ENCODE data around the gene INSIG1.

The INSIG1 gene

DNA sequence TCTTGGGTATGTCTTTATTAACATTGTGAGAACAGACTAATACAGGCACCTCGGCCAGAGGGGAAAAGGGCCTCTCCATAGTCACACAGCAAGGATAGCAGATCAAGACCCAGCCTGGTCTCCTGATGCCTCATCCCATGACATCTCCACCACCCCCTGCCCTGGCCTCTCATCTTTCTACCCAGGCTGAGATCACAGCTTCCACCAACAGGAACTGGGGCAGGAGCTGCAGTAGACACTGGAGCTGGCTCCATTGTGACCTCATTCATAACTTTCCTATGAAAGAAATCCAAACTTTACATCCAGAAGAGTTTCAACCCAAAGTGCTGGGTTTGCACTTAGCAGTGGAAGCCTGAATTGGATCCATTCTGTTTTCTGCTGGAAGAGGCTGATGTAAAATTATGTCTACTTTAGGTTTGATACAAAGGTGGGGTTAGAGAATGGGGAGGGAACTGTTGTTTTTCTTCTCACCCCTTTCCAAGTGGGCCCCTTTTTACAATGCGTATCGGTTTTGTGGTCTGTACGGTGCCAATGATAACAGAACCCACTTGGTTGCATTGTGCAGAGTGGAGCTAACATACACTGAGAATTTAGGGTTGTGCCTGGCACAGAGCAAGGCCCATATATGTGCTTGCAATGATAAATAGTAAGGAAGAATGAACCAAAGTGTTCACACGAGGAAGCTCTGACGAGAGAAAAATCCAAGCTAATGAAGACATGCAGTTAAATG is 28.6 kb upstream of the INSIG1 start:
- no peak overlapping the region for H3K9ac ChIP-seq (ENCODE audit: low read depth, low read length, poor library complexity, severe bottlenecking)
- no peak for TF ChIP-seq EZH2phosphoT487 (IDR thresholded peaks at IDR 0.05; ENCODE audit: borderline replicate concordance)
- TF ChIP-seq, protein P1, sequence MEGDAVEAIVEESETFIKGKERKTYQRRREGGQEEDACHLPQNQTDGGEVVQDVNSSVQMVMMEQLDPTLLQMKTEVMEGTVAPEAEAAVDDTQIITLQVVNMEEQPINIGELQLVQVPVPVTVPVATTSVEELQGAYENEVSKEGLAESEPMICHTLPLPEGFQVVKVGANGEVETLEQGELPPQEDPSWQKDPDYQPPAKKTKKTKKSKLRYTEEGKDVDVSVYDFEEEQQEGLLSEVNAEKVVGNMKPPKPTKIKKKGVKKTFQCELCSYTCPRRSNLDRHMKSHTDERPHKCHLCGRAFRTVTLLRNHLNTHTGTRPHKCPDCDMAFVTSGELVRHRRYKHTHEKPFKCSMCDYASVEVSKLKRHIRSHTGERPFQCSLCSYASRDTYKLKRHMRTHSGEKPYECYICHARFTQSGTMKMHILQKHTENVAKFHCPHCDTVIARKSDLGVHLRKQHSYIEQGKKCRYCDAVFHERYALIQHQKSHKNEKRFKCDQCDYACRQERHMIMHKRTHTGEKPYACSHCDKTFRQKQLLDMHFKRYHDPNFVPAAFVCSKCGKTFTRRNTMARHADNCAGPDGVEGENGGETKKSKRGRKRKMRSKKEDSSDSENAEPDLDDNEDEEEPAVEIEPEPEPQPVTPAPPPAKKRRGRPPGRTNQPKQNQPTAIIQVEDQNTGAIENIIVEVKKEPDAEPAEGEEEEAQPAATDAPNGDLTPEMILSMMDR (conservative IDR thresholded peaks at IDR 0.05; ENCODE audit: low read length), result no peak
- no peaks in the 10 kb centered on the region for H3K27me3 ChIP-seq (ENCODE audit: insufficient read depth, low read length, poor library complexity, severe bottlenecking)
- H3K4me2 ChIP-seq (ENCODE audit: low read depth, low read length, poor library complexity, severe bottlenecking), result no peak overlapping the region
- H3K9me2 ChIP-seq (replicated peaks; ENCODE audit: low read depth, low read length), result no peaks in the 10 kb centered on the region
- H3K4me1 ChIP-seq (ENCODE audit: insufficient read depth, low read length, poor library complexity, severe bottlenecking), result peaks cover 14% of the 10 kb centered on the region
- H2AFZ ChIP-seq (ENCODE audit: low read length), result no peak overlapping the region
- no peaks in the 10 kb centered on the region for H3K9me3 ChIP-seq (ENCODE audit: insufficient read depth, low read depth, low read length)
- H3K79me2 ChIP-seq (ENCODE audit: insufficient read depth, low read length), result no peaks in the 10 kb centered on the region
- H3K4me3 ChIP-seq (ENCODE audit: low read length, poor library complexity, severe bottlenecking), result no peak overlapping the region
- no peaks in the 10 kb centered on the region for H3K36me3 ChIP-seq (ENCODE audit: insufficient read depth, low read length)
- H4K20me1 ChIP-seq (ENCODE audit: insufficient read depth, low read length, poor library complexity, severe bottlenecking), result no peaks in the 10 kb centered on the region
- no peaks in the 10 kb centered on the region for H3F3A ChIP-seq (ENCODE audit: low read depth)

DNA sequence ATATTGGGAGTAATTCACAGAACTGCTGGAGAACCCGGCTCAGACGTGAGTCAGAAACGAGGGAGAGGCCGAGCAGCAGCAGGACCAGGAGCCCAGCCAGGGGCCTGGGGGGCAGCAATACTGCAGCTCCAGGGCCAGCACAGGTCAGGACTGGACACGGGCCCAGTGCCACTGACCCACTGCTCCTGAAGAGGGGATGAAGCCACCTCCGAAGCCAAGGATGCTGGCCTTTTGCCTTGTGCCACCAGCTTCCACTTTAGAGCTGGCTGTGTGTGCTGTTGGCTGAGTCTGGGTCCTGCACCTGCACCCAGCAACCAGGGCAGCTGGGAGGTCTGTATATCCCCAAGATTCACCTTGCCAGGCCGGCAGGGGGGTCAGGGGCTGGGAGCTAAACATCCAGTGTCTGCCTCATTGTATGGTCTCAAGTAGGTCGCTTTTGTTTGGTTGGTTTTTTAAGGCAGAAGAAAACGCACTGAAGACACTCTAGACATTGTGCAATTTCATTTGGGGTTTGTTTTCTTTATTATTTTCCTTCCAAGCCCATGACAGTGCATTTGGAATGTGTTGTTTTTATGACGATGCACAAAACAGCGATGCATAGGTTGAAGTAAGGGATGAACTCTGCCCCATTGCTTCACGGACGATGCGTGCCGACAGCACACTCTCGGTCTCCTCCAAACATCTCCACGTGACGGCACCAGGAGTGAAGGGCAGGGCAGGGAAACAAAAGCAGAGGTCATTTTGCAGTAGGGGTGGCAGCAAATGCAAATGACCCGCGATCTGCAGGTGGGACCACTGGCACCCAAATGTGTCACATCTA is 27.7 kb upstream of the INSIG1 start:
- H3K4me3 ChIP-seq (ENCODE audit: low read length, poor library complexity, severe bottlenecking), result no peak overlapping the region
- H3K27me3 ChIP-seq (ENCODE audit: insufficient read depth, low read length, poor library complexity, severe bottlenecking), result no peaks in the 10 kb centered on the region
- TF ChIP-seq EZH2phosphoT487 (IDR thresholded peaks at IDR 0.05; ENCODE audit: borderline replicate concordance), result no peak
- TF ChIP-seq, protein P1 (conservative IDR thresholded peaks at IDR 0.05; ENCODE audit: low read length), result no peak

DNA sequence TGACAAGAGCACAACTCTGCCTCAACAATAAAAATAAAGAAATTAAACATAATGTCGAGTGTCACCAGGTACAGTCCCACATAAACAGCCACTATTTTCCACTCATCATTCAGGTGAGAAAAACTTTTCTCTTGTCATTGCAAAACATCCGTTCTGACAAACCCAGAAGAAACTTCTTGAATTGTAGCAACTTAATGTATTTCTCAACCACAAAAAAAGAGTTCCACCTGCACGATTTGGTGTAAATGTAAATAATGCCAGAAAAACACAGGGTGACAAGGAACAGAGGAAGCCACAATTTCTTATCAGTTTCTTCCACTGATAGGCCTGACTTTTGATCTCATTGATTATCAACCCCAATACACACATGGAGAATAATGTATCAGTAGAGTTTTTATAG is 26.8 kb upstream of the INSIG1 start:
- no peak overlapping the region for H3K4me2 ChIP-seq (ENCODE audit: low read depth, low read length, poor library complexity, severe bottlenecking)
- no peak overlapping the region for H3K4me3 ChIP-seq (ENCODE audit: low read length, poor library complexity, severe bottlenecking)
- H3K9me3 ChIP-seq (ENCODE audit: insufficient read depth, low read depth, low read length), result no peaks in the 10 kb centered on the region
- no peaks in the 10 kb centered on the region for H3K27me3 ChIP-seq (ENCODE audit: insufficient read depth, low read length, poor library complexity, severe bottlenecking)
- H3K9ac ChIP-seq (ENCODE audit: low read depth, low read length, poor library complexity, severe bottlenecking), result no peak overlapping the region
- no peak overlapping the region for H2AFZ ChIP-seq (ENCODE audit: low read length)
- H4K20me1 ChIP-seq (ENCODE audit: insufficient read depth, low read length, poor library complexity, severe bottlenecking), result no peaks in the 10 kb centered on the region
- no peaks in the 10 kb centered on the region for H3K9me2 ChIP-seq (replicated peaks; ENCODE audit: low read depth, low read length)
- no peaks in the 10 kb centered on the region for H3K36me3 ChIP-seq (ENCODE audit: insufficient read depth, low read length)
- TF ChIP-seq, protein P1 (conservative IDR thresholded peaks at IDR 0.05; ENCODE audit: low read length), result no peak
- no peak for TF ChIP-seq EZH2phosphoT487 (IDR thresholded peaks at IDR 0.05; ENCODE audit: borderline replicate concordance)
- no peaks in the 10 kb centered on the region for H3K79me2 ChIP-seq (ENCODE audit: insufficient read depth, low read length)
- H3F3A ChIP-seq (ENCODE audit: low read depth), result no peaks in the 10 kb centered on the region
- peaks cover 14% of the 10 kb centered on the region for H3K4me1 ChIP-seq (ENCODE audit: insufficient read depth, low read length, poor library complexity, severe bottlenecking)

More for the DNA sequence above, 27.7 kb upstream of the INSIG1 start:
- peaks cover 14% of the 10 kb centered on the region for H3K4me1 ChIP-seq (ENCODE audit: insufficient read depth, low read length, poor library complexity, severe bottlenecking)
- H3K9me3 ChIP-seq (ENCODE audit: insufficient read depth, low read depth, low read length), result no peaks in the 10 kb centered on the region
- H3K4me2 ChIP-seq (ENCODE audit: low read depth, low read length, poor library complexity, severe bottlenecking), result no peak overlapping the region
- no peaks in the 10 kb centered on the region for H3K36me3 ChIP-seq (ENCODE audit: insufficient read depth, low read length)
- no peaks in the 10 kb centered on the region for H3K79me2 ChIP-seq (ENCODE audit: insufficient read depth, low read length)
- no peak overlapping the region for H3K9ac ChIP-seq (ENCODE audit: low read depth, low read length, poor library complexity, severe bottlenecking)
- H3K9me2 ChIP-seq (replicated peaks; ENCODE audit: low read depth, low read length), result no peaks in the 10 kb centered on the region
- H2AFZ ChIP-seq (ENCODE audit: low read length), result no peak overlapping the region
- no peaks in the 10 kb centered on the region for H4K20me1 ChIP-seq (ENCODE audit: insufficient read depth, low read length, poor library complexity, severe bottlenecking)
- H3F3A ChIP-seq (ENCODE audit: low read depth), result no peaks in the 10 kb centered on the region

Data from Loucy (cell line).